K562 (cell line): Measurements from ENCODE around the gene MGAT5. TPM values are rescaled to one million over a fixed set of nuclear protein-coding genes. Genes with fewer than 3 reads are reported as not detected.

Experiments used
- ATAC-seq: fragments of 200-7000 bp; cut with Tn5 transposase; 3 replicates; pipeline ENCODE4 v1.9.1; 2020; ENCODE audit warnings: moderate library complexity
- BruUV-seq: library from RNA; stranded (reverse); fragments of 400-500 nt; replicated peaks from 2 replicates; lab custom pipeline; 2021; lab: Mats Ljungman, UMichigan
- CTCF ChIA-PET: fragments of 300-600 bp; formaldehyde crosslinking; extraction: SDS; loops from one replicate; lab custom pipeline; 2021; ENCODE audit warnings: low intra/inter-chr PET ratio; lab: Yijun Ruan, JAX
- POLR2A ChIA-PET: fragments of 300-600, 350-650 bp; sonication (Branson Sonifier 250); formaldehyde crosslinking; extraction: SDS; loops from one replicate; lab custom pipeline; 2021; ENCODE audit warnings: antibody characterized with exemption, inconsistent platforms; lab: Yijun Ruan, JAX
- DNase-seq, 4 experiments: peaks; one replicate each; pipeline versions ENCODE4 v3.0.0 to v3.0.0-alpha.2; 2011 to 2018; ENCODE audit warnings: low spot score in 3 of 4, mixed read lengths in 3 of 4; ENCODE audit errors: extremely low read depth in 1 of 4
- FAIRE-seq: peaks from 2 replicates; lab custom pipeline; 2011; peaks lifted over from hg19 to GRCh38; lab: Jason Lieb, UNC
- H2AFZ ChIP-seq: 2 replicates; pipeline ENCODE4 v1.6.0; 2011; ENCODE audit warnings: low read depth, low read length, control low read depth, inconsistent platforms
- H3K27ac ChIP-seq: fragments of 200-600 bp; 3 replicates; pipeline ENCODE4 v1.8.0; 2011; ENCODE audit warnings: low read depth, mild to moderate bottlenecking, control low read depth, inconsistent platforms, low read length, moderate library complexity, mixed read lengths; ENCODE audit errors: extremely low read depth
- H3K27me3 ChIP-seq, 2 experiments: fragments of 300-600 bp in 1 of 2; 2 replicates in 1 of 2; 3 replicates in 1 of 2; pipeline versions ENCODE4 v1.6.0 to v1.8.0; 2011; ENCODE audit warnings: inconsistent platforms in 2 of 2, low read length in 2 of 2, mild to moderate bottlenecking in 1 of 2, mixed read lengths in 1 of 2, moderate library complexity in 1 of 2; ENCODE audit not compliant: control insufficient read depth in 2 of 2, insufficient read depth in 2 of 2
- H3K36me3 ChIP-seq: fragments of 300-600 bp; 3 replicates; pipeline ENCODE4 v1.8.0; 2011; ENCODE audit warnings: mild to moderate bottlenecking, low read length, inconsistent platforms; ENCODE audit not compliant: control insufficient read depth, insufficient read depth
- H3K4me1 ChIP-seq, 2 experiments: fragments of 200-600 bp in 1 of 2; replicated peaks in 1 of 2; 2 replicates in 1 of 2; 3 replicates in 1 of 2; pipeline versions ENCODE4 v1.5.1 to v1.8.0; 2011; ENCODE audit warnings: inconsistent platforms in 2 of 2, low read length in 2 of 2, mild to moderate bottlenecking in 1 of 2, mixed read lengths in 1 of 2, moderate library complexity in 1 of 2; ENCODE audit not compliant: control insufficient read depth in 2 of 2, insufficient read depth in 2 of 2
- H3K4me2 ChIP-seq: 2 replicates; pipeline ENCODE4 v1.6.1; 2011; ENCODE audit warnings: low read length, control low read depth, inconsistent platforms, mixed read lengths; ENCODE audit not compliant: insufficient read depth
- H3K4me3 ChIP-seq: fragments of 200-600 bp; sonication (generic), shearing (Covaris generic); 2 replicates; pipeline ENCODE4 v1.5.1; 2016; ENCODE audit warnings: control low read depth, inconsistent platforms
- H3K79me2 ChIP-seq: fragments of 200-600 bp; 3 replicates; pipeline ENCODE4 v1.8.0; 2011; ENCODE audit warnings: low read length, inconsistent platforms; ENCODE audit not compliant: control insufficient read depth, insufficient read depth
- H3K9ac ChIP-seq, 2 experiments: 2 replicates each; pipeline versions ENCODE4 v1.6.0 to v1.6.1; 2011; ENCODE audit warnings: low read depth in 2 of 2, low read length in 2 of 2, control low read depth in 1 of 2, inconsistent platforms in 1 of 2, mild to moderate bottlenecking in 1 of 2, mixed read lengths in 1 of 2; ENCODE audit not compliant: insufficient read depth in 1 of 2
- H3K9me1 ChIP-seq: one replicate; pipeline ENCODE4 v1.6.0; 2011; ENCODE audit warnings: inconsistent platforms, mild to moderate bottlenecking, low read length, moderate library complexity; ENCODE audit not compliant: control insufficient read depth, insufficient read depth
- H3K9me3 ChIP-seq: replicated peaks from 2 replicates; pipeline ENCODE4 v1.5.1; 2011; ENCODE audit warnings: low read depth, low read length, inconsistent platforms; ENCODE audit not compliant: control insufficient read depth, insufficient read depth
- H4K20me1 ChIP-seq: replicated peaks from 2 replicates; pipeline ENCODE4 v1.6.1; 2011; ENCODE audit warnings: low read length, inconsistent platforms, mixed read lengths; ENCODE audit not compliant: control insufficient read depth, insufficient read depth
- ARID2 ChIP-seq: fragments of 450-650 bp; IDR thresholded peaks from 2 replicates; pipeline ENCODE4 v1.6.1; 2017; ENCODE audit warnings: antibody characterized with exemption, mild to moderate bottlenecking
- ELK1 ChIP-seq: sonication (generic); formaldehyde crosslinking; IDR thresholded peaks from 2 replicates; pipeline ENCODE4 v1.8.1; 2022; ENCODE audit warnings: missing genetic modification reagents
- ILF3 ChIP-seq: fragments of 450-650 bp; IDR thresholded peaks from 2 replicates; pipeline ENCODE4 v1.6.1; 2018; ENCODE audit warnings: antibody characterized with exemption, mild to moderate bottlenecking, moderate library complexity, borderline replicate concordance
- MYC ChIP-seq, 2 experiments: fragments of 250-450 bp in 1 of 2; sonication (Bioruptor Pico) in 1 of 2; IDR thresholded peaks; 2 replicates each; pipeline versions ENCODE4 v1.5.1 to v1.6.1; 2012 to 2021; ENCODE audit warnings: low read depth in 2 of 2, borderline replicate concordance in 1 of 2, improper control_type of control experiment in 1 of 2, low read length in 1 of 2, mild to moderate bottlenecking in 1 of 2, moderate library complexity in 1 of 2
- RCOR1 ChIP-seq, 2 experiments: IDR thresholded peaks; 2 replicates each; pipeline ENCODE4 v1.6.1; 2012; ENCODE audit warnings: low read depth in 2 of 2, low read length in 2 of 2, borderline replicate concordance in 1 of 2, improper control_type of control experiment in 1 of 2
- ZNF586 ChIP-seq: fragments of 450-650 bp; formaldehyde crosslinking; conservative IDR thresholded peaks from 2 replicates; pipeline ENCODE4 v1.4.0; 2020; ENCODE audit warnings: mild to moderate bottlenecking, moderate library complexity
- ZNF668 ChIP-seq: fragments of 250-450 bp; sonication (Bioruptor Pico); IDR thresholded peaks from 2 replicates; pipeline ENCODE4 v1.8.0; 2022; ENCODE audit warnings: mild to moderate bottlenecking, inconsistent platforms
- in situ Hi-C: fragments of 300-500 bp; cut with MboI; formaldehyde crosslinking; loops from 4 replicates; pipeline ENCODE4 v1.15.0; 2018; ENCODE audit warnings: inconsistent platforms, mixed read lengths
- intact Hi-C: fragments of 100-400 bp; cut with micrococcal nuclease; formaldehyde crosslinking; loops from 2 replicates; pipeline ENCODE4 v1.14.2; 2022
- polyA plus RNA-seq, 8 experiments: library from polyadenylated mRNA; depleted of rRNA in 4 of 8; stranded (reverse) in 5 of 8; unstranded in 3 of 8; fragments of >200 nt; fragmentation: Nextera tagmentation in 2 of 8; fragmentation: Illumina TruSeq in 1 of 8; extraction: Ambion mirVana in 2 of 8; extraction: Trizol in 1 of 8; gene quantifications; 2 replicates each; pipeline versions ENCODE4 v1.2.1 to v1.2.3, GENCODE V29; 2011 to 2014; ENCODE audit warnings: inconsistent platforms in 1 of 8, missing spikeins in 1 of 8
- total RNA-seq, 7 experiments: library from RNA; depleted of rRNA in 6 of 7; stranded (reverse); fragments of >200 nt in 6 of 7; fragmentation: Illumina TruSeq in 2 of 7; extraction: Trizol in 2 of 7; gene quantifications; 2 replicates each; pipeline versions ENCODE4 v1.2.1 to v1.2.3, GENCODE V29; 2011 to 2021; ENCODE audit warnings: low replicate concordance in 1 of 7
- TF ChIP-seq, protein P1 (sequence below): fragments of 250-450 bp; sonication (Bioruptor Pico); IDR thresholded peaks from 2 replicates; pipeline ENCODE4 v1.8.0; 2021; ENCODE audit warnings: borderline replicate concordance, mild to moderate bottlenecking, moderate library complexity; ENCODE audit not compliant: poor library complexity, severe bottlenecking
- TF ChIP-seq, protein P2 (sequence below): fragments of 450-650 bp; IDR thresholded peaks from 2 replicates; pipeline ENCODE4 v1.6.1; 2016; ENCODE audit warnings: low read depth
- TF ChIP-seq, protein P3 (sequence below): fragments of 450-650 bp; formaldehyde crosslinking; conservative IDR thresholded peaks from 2 replicates; pipeline ENCODE4 v1.4.0; 2022; ENCODE audit warnings: mild to moderate bottlenecking, missing genetic modification characterization

MGAT5 gene
- total and polyA plus RNA-seq, 9 of the 15 experiments (the other 6 are each of a cell fraction or from before 2014, with no cell fraction given) = 1.6 to 18.6 (median 11.1) TPM

- Histone ChIP-seq H2AFZ (no peak overlapping the region), H3K27me3 (no peaks in the 10 kb centered on the region), H3K9me3 (no peaks in the 10 kb centered on the region), H3K4me3 (no peak overlapping the region), H3K79me2 (no peaks in the 10 kb centered on the region), H4K20me1 (no peaks in the 10 kb centered on the region; the same call in 1 of the 2 replicates), H3K4me1 (no peaks in the 10 kb centered on the region), H3K27ac (no peak overlapping the region), H3K9ac (no peak overlapping the region), H3K4me2 (no peak overlapping the region), H3K36me3 (no peaks in the 10 kb centered on the region; the same call in 2 of the 3 replicates), H3K9me1 (peaks cover 3% of the 10 kb centered on the region)
- in situ Hi-C loops (no loop called here), intact Hi-C loops (no loop called here)
- POLR2A ChIA-PET = interaction anchor here (0.9 kb wide), 1 partner anchor 316 kb away, joined by 3 read pairs; no protein-coding TSS in a partner anchor
- no peak for DNase-seq
- ATAC-seq = no peak
- no peak for FAIRE-seq
- CTCF ChIA-PET = no interaction called here
- no TSS peak for BruUV-seq
- TF ChIP-seq, protein P1, sequence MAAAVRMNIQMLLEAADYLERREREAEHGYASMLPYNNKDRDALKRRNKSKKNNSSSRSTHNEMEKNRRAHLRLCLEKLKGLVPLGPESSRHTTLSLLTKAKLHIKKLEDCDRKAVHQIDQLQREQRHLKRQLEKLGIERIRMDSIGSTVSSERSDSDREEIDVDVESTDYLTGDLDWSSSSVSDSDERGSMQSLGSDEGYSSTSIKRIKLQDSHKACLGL = no peak
- TF ChIP-seq ELK1 (CRISPR knock-in tag) (no peak), RCOR1 (IDR thresholded peaks at IDR 0.05; ENCODE audit: borderline replicate concordance in 1 of 2, low read depth in 2 of 2, low read length in 2 of 2) (no peak), MYC (IDR thresholded peaks at IDR 0.05; ENCODE audit: low read depth, low read length) (no peak), MYC (CRISPR knock-in tag; IDR thresholded peaks at IDR 0.05; ENCODE audit: borderline replicate concordance, low read depth) (no peak), ARID2 (no peak), ILF3 (no peak), ZNF586 (no peak), ZNF668 (no peak)
- TF ChIP-seq, protein P2, sequence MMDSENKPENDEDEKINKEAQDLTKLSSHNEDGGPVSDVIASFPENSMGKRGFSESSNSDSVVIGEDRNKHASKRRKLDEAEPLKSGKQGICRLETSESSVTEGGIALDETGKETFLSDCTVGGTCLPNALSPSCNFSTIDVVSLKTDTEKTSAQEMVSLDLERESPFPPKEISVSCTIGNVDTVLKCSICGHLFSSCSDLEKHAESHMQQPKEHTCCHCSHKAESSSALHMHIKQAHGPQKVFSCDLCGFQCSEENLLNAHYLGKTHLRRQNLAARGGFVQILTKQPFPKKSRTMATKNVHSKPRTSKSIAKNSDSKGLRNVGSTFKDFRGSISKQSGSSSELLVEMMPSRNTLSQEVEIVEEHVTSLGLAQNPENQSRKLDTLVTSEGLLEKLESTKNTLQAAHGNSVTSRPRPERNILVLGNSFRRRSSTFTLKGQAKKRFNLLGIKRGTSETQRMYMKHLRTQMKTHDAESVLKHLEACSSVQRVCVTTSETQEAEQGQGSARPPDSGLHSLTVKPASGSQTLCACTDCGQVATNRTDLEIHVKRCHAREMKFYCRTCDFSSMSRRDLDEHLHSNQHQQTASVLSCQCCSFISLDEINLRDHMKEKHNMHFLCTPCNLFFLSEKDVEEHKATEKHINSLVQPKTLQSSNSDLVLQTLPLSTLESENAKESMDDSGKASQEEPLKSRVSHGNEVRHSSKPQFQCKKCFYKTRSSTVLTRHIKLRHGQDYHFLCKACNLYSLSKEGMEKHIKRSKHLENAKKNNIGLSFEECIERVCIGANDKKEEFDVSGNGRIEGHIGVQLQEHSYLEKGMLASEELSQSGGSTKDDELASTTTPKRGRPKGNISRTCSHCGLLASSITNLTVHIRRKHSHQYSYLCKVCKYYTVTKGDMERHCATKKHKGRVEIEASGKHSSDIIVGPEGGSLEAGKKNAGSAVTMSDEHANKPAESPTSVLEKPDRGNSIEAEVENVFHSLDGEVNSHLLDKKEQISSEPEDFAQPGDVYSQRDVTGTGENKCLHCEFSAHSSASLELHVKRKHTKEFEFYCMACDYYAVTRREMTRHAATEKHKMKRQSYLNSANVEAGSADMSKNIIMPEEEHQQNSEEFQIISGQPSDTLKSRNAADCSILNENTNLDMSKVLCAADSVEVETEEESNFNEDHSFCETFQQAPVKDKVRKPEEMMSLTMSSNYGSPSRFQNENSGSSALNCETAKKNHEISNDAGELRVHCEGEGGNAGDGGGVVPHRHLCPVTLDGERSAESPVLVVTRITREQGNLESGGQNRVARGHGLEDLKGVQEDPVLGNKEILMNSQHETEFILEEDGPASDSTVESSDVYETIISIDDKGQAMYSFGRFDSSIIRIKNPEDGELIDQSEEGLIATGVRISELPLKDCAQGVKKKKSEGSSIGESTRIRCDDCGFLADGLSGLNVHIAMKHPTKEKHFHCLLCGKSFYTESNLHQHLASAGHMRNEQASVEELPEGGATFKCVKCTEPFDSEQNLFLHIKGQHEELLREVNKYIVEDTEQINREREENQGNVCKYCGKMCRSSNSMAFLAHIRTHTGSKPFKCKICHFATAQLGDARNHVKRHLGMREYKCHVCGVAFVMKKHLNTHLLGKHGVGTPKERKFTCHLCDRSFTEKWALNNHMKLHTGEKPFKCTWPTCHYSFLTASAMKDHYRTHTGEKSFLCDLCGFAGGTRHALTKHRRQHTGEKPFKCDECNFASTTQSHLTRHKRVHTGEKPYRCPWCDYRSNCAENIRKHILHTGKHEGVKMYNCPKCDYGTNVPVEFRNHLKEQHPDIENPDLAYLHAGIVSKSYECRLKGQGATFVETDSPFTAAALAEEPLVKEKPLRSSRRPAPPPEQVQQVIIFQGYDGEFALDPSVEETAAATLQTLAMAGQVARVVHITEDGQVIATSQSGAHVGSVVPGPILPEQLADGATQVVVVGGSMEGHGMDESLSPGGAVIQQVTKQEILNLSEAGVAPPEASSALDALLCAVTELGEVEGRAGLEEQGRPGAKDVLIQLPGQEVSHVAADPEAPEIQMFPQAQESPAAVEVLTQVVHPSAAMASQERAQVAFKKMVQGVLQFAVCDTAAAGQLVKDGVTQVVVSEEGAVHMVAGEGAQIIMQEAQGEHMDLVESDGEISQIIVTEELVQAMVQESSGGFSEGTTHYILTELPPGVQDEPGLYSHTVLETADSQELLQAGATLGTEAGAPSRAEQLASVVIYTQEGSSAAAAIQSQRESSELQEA = no peak
- TF ChIP-seq, protein P3, sequence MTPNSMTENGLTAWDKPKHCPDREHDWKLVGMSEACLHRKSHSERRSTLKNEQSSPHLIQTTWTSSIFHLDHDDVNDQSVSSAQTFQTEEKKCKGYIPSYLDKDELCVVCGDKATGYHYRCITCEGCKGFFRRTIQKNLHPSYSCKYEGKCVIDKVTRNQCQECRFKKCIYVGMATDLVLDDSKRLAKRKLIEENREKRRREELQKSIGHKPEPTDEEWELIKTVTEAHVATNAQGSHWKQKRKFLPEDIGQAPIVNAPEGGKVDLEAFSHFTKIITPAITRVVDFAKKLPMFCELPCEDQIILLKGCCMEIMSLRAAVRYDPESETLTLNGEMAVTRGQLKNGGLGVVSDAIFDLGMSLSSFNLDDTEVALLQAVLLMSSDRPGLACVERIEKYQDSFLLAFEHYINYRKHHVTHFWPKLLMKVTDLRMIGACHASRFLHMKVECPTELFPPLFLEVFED (CRISPR knock-in tag) = no peak
These were observed 182.1 kb downstream of the MGAT5 start for GRCh38 chr2:134435936-134436335.
